Vagina (tissue), 2 donors: Measurements from ENCODE around the gene IL18.

ENCODE experiments used
- CTCF ChIP-seq, 3 experiments: fragments of 450-650 bp in 2 of 3; fragments of 200-600 bp in 1 of 3; sonication (generic) in 1 of 3; IDR thresholded peaks; one replicate each; pipeline ENCODE4 v1.5.1; 2017 to 2019; ENCODE audit warnings: antibody characterized with exemption in 3 of 3, mild to moderate bottlenecking in 2 of 3, moderate library complexity in 2 of 3
- POLR2A ChIP-seq, 2 donors: fragments of 450-650 bp; IDR thresholded peaks; one replicate each; pipeline ENCODE4 v1.6.1; 2017; ENCODE audit warnings: antibody characterized with exemption in 2 of 2, mild to moderate bottlenecking in 2 of 2, moderate library complexity in 2 of 2
- POLR2AphosphoS5 ChIP-seq, 2 donors: sonication (generic); formaldehyde crosslinking; IDR thresholded peaks; one replicate each; pipeline ENCODE4 v1.9.0; 2017; ENCODE audit warnings: antibody characterized with exemption in 2 of 2, mild to moderate bottlenecking in 2 of 2, low read depth in 1 of 2; ENCODE audit not compliant: insufficient read depth in 1 of 2

GRCh38 chr11:112176077-112176476 lies 12.2 kb upstream of the IL18 start:
- TF ChIP-seq CTCF (IDR thresholded peaks at IDR 0.05) (no peak), POLR2A (IDR thresholded peaks at IDR 0.05) (no peak), POLR2AphosphoS5 (IDR thresholded peaks at IDR 0.05; ENCODE audit: insufficient read depth in 1 of 2, low read depth in 1 of 2) (no peak)
